ENCODE measurements around the gene COL5A3. TPM values are rescaled to one million over a fixed set of nuclear protein-coding genes. Genes with fewer than 3 reads are reported as not detected.

The COL5A3 gene
- total and polyA plus RNA-seq, 4 donors, result 0.14 to 4.9 (median 0.76) TPM

DNA sequence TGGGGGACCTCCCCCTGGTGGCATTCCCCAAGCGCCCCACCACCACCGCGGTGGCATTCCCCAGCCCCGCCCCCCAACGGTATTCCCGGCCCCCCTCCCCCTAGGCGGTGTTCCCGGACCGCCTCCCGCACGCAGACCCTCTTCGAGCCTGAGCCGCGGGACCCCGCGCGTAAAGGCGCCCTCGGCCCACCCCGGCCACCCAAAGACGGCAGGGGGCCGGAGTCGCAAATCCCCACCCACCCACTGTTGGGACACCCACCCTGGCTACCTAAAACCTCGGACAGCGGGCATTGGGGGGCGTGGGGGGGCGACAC lies 96.3 kb downstream of the COL5A3 start:
- DNase-seq (ENCODE audit: low spot score), result no peak
- Histone ChIP-seq H3K9ac (ENCODE audit: low read depth in 1 of 2, low read length in 2 of 2) (peak overlapping the region in 1 of 2 donors; percentile 21), H3K36me3 (ENCODE audit: control insufficient read depth in 4 of 4, insufficient read depth in 3 of 4, low read depth in 1 of 4, low read length in 3 of 4) (no peaks in the 10 kb centered on the region), H3K4me1 (ENCODE audit: control insufficient read depth in 4 of 4, insufficient read depth in 4 of 4, low read length in 3 of 4) (peaks cover 2 to 17% (median 9%) of the 10 kb centered on the region in 4 donors), H3K27ac (ENCODE audit: low read depth in 1 of 2, low read length in 2 of 2) (no peak overlapping the region), H3K27me3 (ENCODE audit: control insufficient read depth in 4 of 4, insufficient read depth in 4 of 4, low read length in 3 of 4) (no peaks in the 10 kb centered on the region), H3K4me3 (ENCODE audit: low read depth in 1 of 3, low read length in 3 of 3) (peak overlapping the region; percentile 56 to 73 (median 72)), H3K9me3 (ENCODE audit: control insufficient read depth in 4 of 4, low read length in 3 of 4) (no peaks in the 10 kb centered on the region)
- TF ChIP-seq JUND (IDR thresholded peaks at IDR 0.05), result no peak
- no peak for TF ChIP-seq HNF4A (conservative IDR thresholded peaks at IDR 0.05)
- TF ChIP-seq GABPA (IDR thresholded peaks at IDR 0.05 in 1 of 2, conservative IDR thresholded peaks at IDR 0.05 in 1 of 2), result no peak
- 2% methylated on average over 27 of the region's 27 CpGs for WGBS

DNA sequence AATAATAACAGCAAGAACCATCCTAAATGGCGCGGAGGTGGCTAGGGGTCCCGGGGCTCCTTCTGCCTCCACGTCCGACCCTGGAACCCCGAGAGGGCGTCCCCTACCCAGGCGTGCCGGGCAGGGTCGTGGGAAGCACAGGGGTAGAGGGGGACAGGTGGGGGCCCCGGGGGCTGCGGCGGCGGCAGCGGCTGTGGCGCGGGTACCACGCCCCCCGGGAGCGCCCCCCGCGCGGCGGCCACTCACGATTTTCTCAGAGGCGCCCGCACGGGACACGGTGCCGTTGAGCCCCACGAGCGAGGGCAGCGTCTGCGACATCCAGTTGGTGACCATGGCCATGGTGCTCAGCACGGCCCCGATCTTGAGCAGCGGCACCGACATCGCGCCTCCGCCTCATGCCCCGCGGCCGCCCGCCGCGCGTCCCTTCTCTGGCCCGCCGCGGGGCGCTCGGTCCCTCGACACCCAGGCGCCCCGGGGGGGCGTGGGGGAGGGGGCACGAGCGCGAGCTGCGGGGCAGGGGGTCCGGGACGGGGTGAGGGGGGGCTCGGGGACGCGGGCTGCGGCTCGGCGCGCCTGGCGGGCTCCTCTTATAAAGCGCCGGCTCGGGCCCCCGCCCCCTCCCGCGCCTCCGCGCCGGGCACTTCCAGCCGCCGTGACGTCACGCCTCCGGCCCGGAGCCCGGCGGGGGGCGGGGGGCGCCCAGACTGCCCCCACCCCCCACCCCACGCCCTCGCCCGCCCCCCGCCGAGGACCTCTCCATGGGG lies 96.9 kb downstream of the COL5A3 start:
- Histone ChIP-seq H3K9ac (ENCODE audit: low read depth in 1 of 2, low read length in 2 of 2) (no peak overlapping the region), H3K27me3 (ENCODE audit: control insufficient read depth in 4 of 4, insufficient read depth in 4 of 4, low read length in 3 of 4) (no peaks in the 10 kb centered on the region), H3K4me3 (ENCODE audit: low read depth in 1 of 3, low read length in 3 of 3) (peak overlapping the region in 1 of 3 donors; percentile 72), H3K36me3 (ENCODE audit: control insufficient read depth in 4 of 4, insufficient read depth in 3 of 4, low read depth in 1 of 4, low read length in 3 of 4) (no peaks in the 10 kb centered on the region), H3K27ac (ENCODE audit: low read depth in 1 of 2, low read length in 2 of 2) (no peak overlapping the region), H3K9me3 (ENCODE audit: control insufficient read depth in 4 of 4, low read length in 3 of 4) (no peaks in the 10 kb centered on the region), H3K4me1 (ENCODE audit: control insufficient read depth in 4 of 4, insufficient read depth in 4 of 4, low read length in 3 of 4) (peaks cover 2 to 17% (median 9%) of the 10 kb centered on the region in 4 donors)
- TF ChIP-seq, protein P1, sequence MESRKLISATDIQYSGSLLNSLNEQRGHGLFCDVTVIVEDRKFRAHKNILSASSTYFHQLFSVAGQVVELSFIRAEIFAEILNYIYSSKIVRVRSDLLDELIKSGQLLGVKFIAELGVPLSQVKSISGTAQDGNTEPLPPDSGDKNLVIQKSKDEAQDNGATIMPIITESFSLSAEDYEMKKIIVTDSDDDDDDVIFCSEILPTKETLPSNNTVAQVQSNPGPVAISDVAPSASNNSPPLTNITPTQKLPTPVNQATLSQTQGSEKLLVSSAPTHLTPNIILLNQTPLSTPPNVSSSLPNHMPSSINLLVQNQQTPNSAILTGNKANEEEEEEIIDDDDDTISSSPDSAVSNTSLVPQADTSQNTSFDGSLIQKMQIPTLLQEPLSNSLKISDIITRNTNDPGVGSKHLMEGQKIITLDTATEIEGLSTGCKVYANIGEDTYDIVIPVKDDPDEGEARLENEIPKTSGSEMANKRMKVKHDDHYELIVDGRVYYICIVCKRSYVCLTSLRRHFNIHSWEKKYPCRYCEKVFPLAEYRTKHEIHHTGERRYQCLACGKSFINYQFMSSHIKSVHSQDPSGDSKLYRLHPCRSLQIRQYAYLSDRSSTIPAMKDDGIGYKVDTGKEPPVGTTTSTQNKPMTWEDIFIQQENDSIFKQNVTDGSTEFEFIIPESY (IDR thresholded peaks at IDR 0.05), result no peak
- TF ChIP-seq HNF4G (IDR thresholded peaks at IDR 0.05), result no peak
- TF ChIP-seq HNF4A (conservative IDR thresholded peaks at IDR 0.05), result no peak
- no peak for TF ChIP-seq TAF1 (conservative IDR thresholded peaks at IDR 0.05)
- WGBS, result 7% methylated on average over 95 of the region's 95 CpGs
- no peak for DNase-seq (ENCODE audit: low spot score)

DNA sequence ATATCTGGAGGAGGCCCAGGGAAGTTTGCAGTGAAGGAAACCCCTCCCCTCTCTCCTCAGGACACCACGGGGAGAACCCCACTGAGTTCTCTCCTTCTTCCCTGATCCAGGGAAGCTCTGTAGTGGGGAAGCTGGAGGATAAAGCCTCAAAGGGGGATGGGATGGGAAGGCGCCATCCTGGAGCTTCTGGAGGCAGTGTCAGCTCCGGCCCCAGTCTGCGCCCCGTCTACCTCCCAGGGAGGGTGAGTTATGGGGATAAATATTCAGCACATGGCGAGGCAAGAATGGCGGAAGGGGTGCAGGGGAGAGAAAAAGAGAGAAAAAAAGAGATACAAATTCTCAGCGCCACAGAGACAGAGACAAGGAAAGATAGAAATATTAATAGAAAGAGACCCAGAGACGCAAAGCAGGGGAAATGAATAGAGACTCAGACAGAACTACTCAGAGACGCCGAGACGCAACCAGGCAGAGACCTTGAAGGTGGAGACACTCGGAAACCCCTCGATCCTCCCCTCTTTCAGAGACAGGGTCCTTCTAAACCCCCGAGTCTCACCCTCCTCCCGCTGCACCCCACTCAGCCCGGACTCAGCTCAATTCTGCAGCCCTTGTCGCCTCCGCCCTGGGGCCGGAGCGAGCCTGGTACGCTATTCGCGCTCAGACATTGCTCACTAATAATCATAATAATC lies 97.6 kb downstream of the COL5A3 start:
- H3K4me1 ChIP-seq (ENCODE audit: control insufficient read depth in 4 of 4, insufficient read depth in 4 of 4, low read length in 3 of 4), result peaks cover 2 to 17% (median 9%) of the 10 kb centered on the region in 4 donors
- H3K4me3 ChIP-seq (ENCODE audit: low read depth in 1 of 3, low read length in 3 of 3), result no peak overlapping the region
- no peaks in the 10 kb centered on the region for H3K36me3 ChIP-seq (ENCODE audit: control insufficient read depth in 4 of 4, insufficient read depth in 3 of 4, low read depth in 1 of 4, low read length in 3 of 4)
- H3K27ac ChIP-seq (ENCODE audit: low read depth in 1 of 2, low read length in 2 of 2), result no peak overlapping the region
- TF ChIP-seq, protein P2, sequence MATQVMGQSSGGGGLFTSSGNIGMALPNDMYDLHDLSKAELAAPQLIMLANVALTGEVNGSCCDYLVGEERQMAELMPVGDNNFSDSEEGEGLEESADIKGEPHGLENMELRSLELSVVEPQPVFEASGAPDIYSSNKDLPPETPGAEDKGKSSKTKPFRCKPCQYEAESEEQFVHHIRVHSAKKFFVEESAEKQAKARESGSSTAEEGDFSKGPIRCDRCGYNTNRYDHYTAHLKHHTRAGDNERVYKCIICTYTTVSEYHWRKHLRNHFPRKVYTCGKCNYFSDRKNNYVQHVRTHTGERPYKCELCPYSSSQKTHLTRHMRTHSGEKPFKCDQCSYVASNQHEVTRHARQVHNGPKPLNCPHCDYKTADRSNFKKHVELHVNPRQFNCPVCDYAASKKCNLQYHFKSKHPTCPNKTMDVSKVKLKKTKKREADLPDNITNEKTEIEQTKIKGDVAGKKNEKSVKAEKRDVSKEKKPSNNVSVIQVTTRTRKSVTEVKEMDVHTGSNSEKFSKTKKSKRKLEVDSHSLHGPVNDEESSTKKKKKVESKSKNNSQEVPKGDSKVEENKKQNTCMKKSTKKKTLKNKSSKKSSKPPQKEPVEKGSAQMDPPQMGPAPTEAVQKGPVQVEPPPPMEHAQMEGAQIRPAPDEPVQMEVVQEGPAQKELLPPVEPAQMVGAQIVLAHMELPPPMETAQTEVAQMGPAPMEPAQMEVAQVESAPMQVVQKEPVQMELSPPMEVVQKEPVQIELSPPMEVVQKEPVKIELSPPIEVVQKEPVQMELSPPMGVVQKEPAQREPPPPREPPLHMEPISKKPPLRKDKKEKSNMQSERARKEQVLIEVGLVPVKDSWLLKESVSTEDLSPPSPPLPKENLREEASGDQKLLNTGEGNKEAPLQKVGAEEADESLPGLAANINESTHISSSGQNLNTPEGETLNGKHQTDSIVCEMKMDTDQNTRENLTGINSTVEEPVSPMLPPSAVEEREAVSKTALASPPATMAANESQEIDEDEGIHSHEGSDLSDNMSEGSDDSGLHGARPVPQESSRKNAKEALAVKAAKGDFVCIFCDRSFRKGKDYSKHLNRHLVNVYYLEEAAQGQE (IDR thresholded peaks at IDR 0.05), result no peak
- TF ChIP-seq YY1 (IDR thresholded peaks at IDR 0.05), result no peak
- TF ChIP-seq RAD21 (IDR thresholded peaks at IDR 0.05), result no peak
- TF ChIP-seq NR2F2 (IDR thresholded peaks at IDR 0.05), result no peak
- TF ChIP-seq, protein P3, sequence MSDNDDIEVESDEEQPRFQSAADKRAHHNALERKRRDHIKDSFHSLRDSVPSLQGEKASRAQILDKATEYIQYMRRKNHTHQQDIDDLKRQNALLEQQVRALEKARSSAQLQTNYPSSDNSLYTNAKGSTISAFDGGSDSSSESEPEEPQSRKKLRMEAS (IDR thresholded peaks at IDR 0.05), result no peak
- TF ChIP-seq FOXA2 (IDR thresholded peaks at IDR 0.05), result no peak
- no peak for TF ChIP-seq RXRA (IDR thresholded peaks at IDR 0.05)
- TF ChIP-seq, protein P4, sequence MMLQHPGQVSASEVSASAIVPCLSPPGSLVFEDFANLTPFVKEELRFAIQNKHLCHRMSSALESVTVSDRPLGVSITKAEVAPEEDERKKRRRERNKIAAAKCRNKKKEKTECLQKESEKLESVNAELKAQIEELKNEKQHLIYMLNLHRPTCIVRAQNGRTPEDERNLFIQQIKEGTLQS (IDR thresholded peaks at IDR 0.05), result no peak
- no peak for TF ChIP-seq HNF4A (conservative IDR thresholded peaks at IDR 0.05)
- TF ChIP-seq, protein P1 (IDR thresholded peaks at IDR 0.05), result no peak
- no peak for TF ChIP-seq EGR1 (IDR thresholded peaks at IDR 0.05; ENCODE audit: low read depth in 2 of 2)
- no peak for TF ChIP-seq SP1 (IDR thresholded peaks at IDR 0.05)
- no peak for TF ChIP-seq FOXA1 (IDR thresholded peaks at IDR 0.05)
- no peak for TF ChIP-seq GABPA (IDR thresholded peaks at IDR 0.05 in 1 of 2, conservative IDR thresholded peaks at IDR 0.05 in 1 of 2)
- DNase-seq (ENCODE audit: low spot score), result no peak
- no peaks in the 10 kb centered on the region for H3K27me3 ChIP-seq (ENCODE audit: control insufficient read depth in 4 of 4, insufficient read depth in 4 of 4, low read length in 3 of 4)
- 55% methylated on average over 24 of the region's 24 CpGs for WGBS
- H3K9me3 ChIP-seq (ENCODE audit: control insufficient read depth in 4 of 4, low read length in 3 of 4), result no peaks in the 10 kb centered on the region
- no peak overlapping the region for H3K9ac ChIP-seq (ENCODE audit: low read depth in 1 of 2, low read length in 2 of 2)
